ENCODE results near the gene PDGFD. TPM values are rescaled to one million over a fixed set of nuclear protein-coding genes. Genes with fewer than 3 reads are reported as not detected.

PDGFD gene
- total RNA-seq, 1 donor from 2014 or later = 8.0 TPM

GRCh38 chr11:104033561-104033960, 130.4 kb downstream of the PDGFD start:
- no peak for TF ChIP-seq CTCF (IDR thresholded peaks at IDR 0.05; ENCODE audit: unreplicated experiment)
- H3K9me3 Mint-ChIP-seq (ENCODE audit: low read depth) = peaks cover 9% of the 10 kb centered on the region
- H3K27me3 Mint-ChIP-seq = no peaks in the 10 kb centered on the region
- H3K27ac Mint-ChIP-seq = no peak overlapping the region
- peaks cover 2% of the 10 kb centered on the region for H3K4me1 Mint-ChIP-seq (ENCODE audit: low read depth)
- H3K36me3 Mint-ChIP-seq (ENCODE audit: insufficient read depth) = no peaks in the 10 kb centered on the region
- DNase-seq (ENCODE audit: low spot score, unreplicated experiment) = no peak
- H3K4me3 Mint-ChIP-seq (ENCODE audit: low read depth) = no peak overlapping the region

- no peaks in the 10 kb centered on the region for H3K27me3 Mint-ChIP-seq
- no peak for TF ChIP-seq CTCF (IDR thresholded peaks at IDR 0.05; ENCODE audit: unreplicated experiment)
Observed at GRCh38 chr11:104033134-104033533, 130.8 kb downstream of the PDGFD start.

GRCh38 chr11:104028476-104029263, 135.3 kb downstream of the PDGFD start:
- Mint-ChIP-seq H3K36me3 (ENCODE audit: insufficient read depth) (no peaks in the 10 kb centered on the region), H3K4me1 (ENCODE audit: low read depth) (peaks cover 2% of the 10 kb centered on the region), H3K9me3 (ENCODE audit: low read depth) (peaks cover 9% of the 10 kb centered on the region), H3K27me3 (no peaks in the 10 kb centered on the region), H3K27ac (no peak overlapping the region), H3K4me3 (ENCODE audit: low read depth) (no peak overlapping the region)
- DNase-seq (ENCODE audit: low spot score, unreplicated experiment) = no peak
- no peak for TF ChIP-seq CTCF (IDR thresholded peaks at IDR 0.05; ENCODE audit: unreplicated experiment)

More at GRCh38 chr11:104033134-104033533, 130.8 kb downstream of the PDGFD start:
- Mint-ChIP-seq H3K27ac (no peak overlapping the region), H3K4me3 (ENCODE audit: low read depth) (no peak overlapping the region), H3K36me3 (ENCODE audit: insufficient read depth) (no peaks in the 10 kb centered on the region), H3K9me3 (ENCODE audit: low read depth) (peaks cover 9% of the 10 kb centered on the region), H3K4me1 (ENCODE audit: low read depth) (peaks cover 2% of the 10 kb centered on the region)
- no peak for DNase-seq (ENCODE audit: low spot score, unreplicated experiment)

GRCh38 chr11:104024572-104024971, 139.4 kb downstream of the PDGFD start:
- H3K36me3 Mint-ChIP-seq (ENCODE audit: insufficient read depth) = no peaks in the 10 kb centered on the region
- no peaks in the 10 kb centered on the region for H3K27me3 Mint-ChIP-seq
- DNase-seq (ENCODE audit: low spot score, unreplicated experiment) = no peak
- H3K27ac Mint-ChIP-seq = no peak overlapping the region
- no peak for TF ChIP-seq CTCF (IDR thresholded peaks at IDR 0.05; ENCODE audit: unreplicated experiment)
- no peak overlapping the region for H3K4me3 Mint-ChIP-seq (ENCODE audit: low read depth)
- no peaks in the 10 kb centered on the region for H3K9me3 Mint-ChIP-seq (ENCODE audit: low read depth)
- H3K4me1 Mint-ChIP-seq (ENCODE audit: low read depth) = peaks cover 2% of the 10 kb centered on the region

GRCh38 chr11:104015649-104016415, 148.1 kb downstream of the PDGFD start:
- H3K4me1 Mint-ChIP-seq (ENCODE audit: low read depth) = no peaks in the 10 kb centered on the region
- DNase-seq (ENCODE audit: low spot score, unreplicated experiment) = no peak
- H3K36me3 Mint-ChIP-seq (ENCODE audit: insufficient read depth) = no peaks in the 10 kb centered on the region
- no peaks in the 10 kb centered on the region for H3K9me3 Mint-ChIP-seq (ENCODE audit: low read depth)
- H3K4me3 Mint-ChIP-seq (ENCODE audit: low read depth) = no peak overlapping the region
- no peak overlapping the region for H3K27ac Mint-ChIP-seq
- no peak for TF ChIP-seq CTCF (IDR thresholded peaks at IDR 0.05; ENCODE audit: unreplicated experiment)
- no peaks in the 10 kb centered on the region for H3K27me3 Mint-ChIP-seq
